Upper lobe of left lung (tissue), 4 donors: ENCODE data around the gene TPRA1.

Experiments used
- POLR2A ChIP-seq, 4 donors: fragments of 450-650 bp; IDR thresholded peaks; one replicate each; pipeline ENCODE4 v1.5.1; 2016 to 2017; ENCODE audit warnings: antibody characterized with exemption in 4 of 4, mild to moderate bottlenecking in 2 of 4
- POLR2AphosphoS5 ChIP-seq, 2 donors: sonication (generic); formaldehyde crosslinking; IDR thresholded peaks; one replicate each; pipeline ENCODE4 v1.5.1; 2017; ENCODE audit warnings: antibody characterized with exemption in 2 of 2
- TF ChIP-seq, protein P1 (sequence below), 6 experiments: fragments of 450-650 bp in 4 of 6; fragments of 200-600 bp in 2 of 6; sonication (generic) in 2 of 6; IDR thresholded peaks; one replicate each; pipeline ENCODE4 v1.5.1; 2016 to 2019; ENCODE audit warnings: antibody characterized with exemption in 6 of 6

DNA sequence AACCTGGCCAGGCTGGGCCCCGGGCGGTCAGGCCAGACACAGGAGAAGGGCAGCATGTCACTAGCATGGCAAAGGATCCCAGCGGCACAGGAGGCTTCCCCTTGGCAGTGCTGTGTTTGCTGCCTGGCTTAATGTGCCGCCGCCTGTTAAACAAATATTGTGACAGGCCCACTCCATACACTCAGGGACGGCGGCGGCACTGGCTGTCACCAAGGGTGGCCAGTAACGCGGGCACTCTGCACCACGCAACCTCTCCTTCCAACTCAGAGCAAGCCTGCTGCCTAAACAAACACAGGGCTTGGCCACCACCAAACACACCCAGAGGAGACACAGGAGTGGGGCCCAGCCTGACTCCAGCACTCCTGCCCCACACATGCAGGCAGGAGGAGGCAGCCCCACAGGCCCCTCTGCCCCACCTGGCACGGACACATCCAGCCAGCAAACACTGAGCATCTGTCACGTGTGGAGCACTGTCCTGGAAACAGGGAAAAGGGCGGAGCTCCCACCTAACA is 48.0 kb downstream of the TPRA1 start:
- TF ChIP-seq POLR2AphosphoS5 (IDR thresholded peaks at IDR 0.05): no peak
- TF ChIP-seq, protein P1, sequence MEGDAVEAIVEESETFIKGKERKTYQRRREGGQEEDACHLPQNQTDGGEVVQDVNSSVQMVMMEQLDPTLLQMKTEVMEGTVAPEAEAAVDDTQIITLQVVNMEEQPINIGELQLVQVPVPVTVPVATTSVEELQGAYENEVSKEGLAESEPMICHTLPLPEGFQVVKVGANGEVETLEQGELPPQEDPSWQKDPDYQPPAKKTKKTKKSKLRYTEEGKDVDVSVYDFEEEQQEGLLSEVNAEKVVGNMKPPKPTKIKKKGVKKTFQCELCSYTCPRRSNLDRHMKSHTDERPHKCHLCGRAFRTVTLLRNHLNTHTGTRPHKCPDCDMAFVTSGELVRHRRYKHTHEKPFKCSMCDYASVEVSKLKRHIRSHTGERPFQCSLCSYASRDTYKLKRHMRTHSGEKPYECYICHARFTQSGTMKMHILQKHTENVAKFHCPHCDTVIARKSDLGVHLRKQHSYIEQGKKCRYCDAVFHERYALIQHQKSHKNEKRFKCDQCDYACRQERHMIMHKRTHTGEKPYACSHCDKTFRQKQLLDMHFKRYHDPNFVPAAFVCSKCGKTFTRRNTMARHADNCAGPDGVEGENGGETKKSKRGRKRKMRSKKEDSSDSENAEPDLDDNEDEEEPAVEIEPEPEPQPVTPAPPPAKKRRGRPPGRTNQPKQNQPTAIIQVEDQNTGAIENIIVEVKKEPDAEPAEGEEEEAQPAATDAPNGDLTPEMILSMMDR (IDR thresholded peaks at IDR 0.05): no peak
- TF ChIP-seq POLR2A (IDR thresholded peaks at IDR 0.05): peak in 1 of 4 donors; percentile 26
